SK-N-MC (cell line): ENCODE measurements around the gene GABARAP.

Source experiments
- EZH2 ChIP-seq: fragments of 200-600 bp; sonication (generic); IDR thresholded peaks from one replicate; pipeline ENCODE4 v1.6.1; 2017; ENCODE audit warnings: antibody characterized with exemption
- FOXP2 ChIP-seq: optimal IDR thresholded peaks from 2 replicates; pipeline ENCODE3; 2011; ENCODE audit warnings: mild to moderate bottlenecking, moderate library complexity; ENCODE audit not compliant: insufficient read depth; ENCODE audit errors: extremely low read length, control extremely low read depth
- POLR2AphosphoS5 ChIP-seq: IDR thresholded peaks from 2 replicates; pipeline ENCODE4 v1.6.1; 2012; ENCODE audit warnings: mild to moderate bottlenecking, low read depth, low read length, borderline replicate concordance

DNA sequence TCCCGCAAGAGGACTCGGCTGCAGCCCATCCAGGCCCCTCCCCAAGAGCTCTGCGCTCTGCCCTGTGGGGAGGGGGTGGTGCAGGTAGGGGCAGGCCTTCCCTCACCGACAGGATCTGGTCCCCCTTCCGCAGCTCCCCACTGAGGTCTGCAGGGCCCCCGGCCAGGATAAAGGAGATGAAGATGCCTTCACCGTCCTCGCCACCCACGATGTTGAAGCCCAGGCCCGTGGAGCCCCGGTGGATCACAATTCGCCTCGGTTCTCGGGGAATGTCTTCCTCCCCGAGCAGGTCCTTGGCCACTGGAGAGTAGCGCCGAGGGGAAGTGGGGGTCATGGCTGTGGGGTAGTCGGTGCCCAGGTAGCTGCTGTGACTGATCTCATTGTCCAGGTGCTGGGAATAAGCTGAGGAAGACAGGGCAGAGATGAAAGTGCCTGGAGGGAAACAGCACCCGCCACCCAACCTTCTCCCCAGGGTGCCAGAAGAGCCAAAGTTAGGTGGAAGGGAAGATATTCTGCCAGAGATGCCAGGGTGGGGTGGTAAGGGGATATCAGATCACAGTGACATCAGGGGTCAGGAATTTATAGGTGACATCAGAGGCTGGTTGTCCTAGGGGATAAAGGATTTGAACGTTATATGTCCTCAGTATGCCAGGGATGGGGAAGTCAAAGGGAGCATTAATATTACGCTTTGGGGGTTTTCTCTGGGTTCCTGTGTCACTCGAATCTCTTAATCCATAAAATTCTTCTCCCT lies 45.4 kb downstream of the GABARAP start:
- TF ChIP-seq EZH2, result no peak
- no peak for TF ChIP-seq POLR2AphosphoS5
- TF ChIP-seq FOXP2, result no peak
